ENCODE results near the gene ANO1.

DNA sequence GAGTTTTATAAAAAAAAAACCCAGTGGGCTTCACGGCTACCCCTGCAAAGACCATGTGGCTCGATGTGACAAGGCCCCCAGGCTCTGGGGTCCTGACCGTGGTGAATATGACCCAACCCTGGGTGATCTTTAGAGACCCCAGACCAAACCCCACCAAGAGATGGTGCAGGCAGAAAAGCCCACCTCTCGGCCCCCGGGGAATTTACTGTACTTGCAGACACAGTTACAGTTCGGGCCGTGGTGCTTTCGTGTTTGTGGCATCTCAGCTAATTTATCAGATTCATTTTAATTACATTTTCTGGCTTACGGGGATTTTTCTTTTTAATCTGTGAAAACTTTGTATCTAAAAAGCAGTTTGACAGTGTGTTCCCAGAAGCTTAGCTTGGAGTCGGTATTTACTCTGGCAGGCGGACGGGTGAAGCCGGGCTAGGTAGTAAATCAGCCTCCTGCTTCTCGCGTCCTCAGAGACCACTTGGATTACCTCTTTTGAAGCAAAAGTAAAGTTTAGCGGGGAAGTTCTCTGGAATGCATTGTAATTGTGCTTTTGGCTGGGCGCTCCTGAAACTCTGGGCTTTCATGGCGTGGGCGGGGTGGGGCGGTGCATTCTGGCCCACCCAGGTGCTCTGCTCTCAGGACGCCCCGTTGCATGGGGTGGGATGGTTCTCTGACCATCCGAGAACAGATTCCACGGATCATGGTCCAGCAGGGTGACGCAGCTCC is 25.3 kb downstream of the ANO1 start:
- TF ChIP-seq GATA2 (IDR thresholded peaks at IDR 0.05; ENCODE audit: low read depth, low read length) (no peak), GATA3 (IDR thresholded peaks at IDR 0.05; ENCODE audit: low read depth, low read length) (no peak)

All from SH-SY5Y (cell line).